B cell (primary cell): ENCODE measurements around the gene PLEKHH2. TPM values are rescaled to one million over a fixed set of nuclear protein-coding genes. Genes with fewer than 3 reads are reported as not detected.

Source experiments
- ATAC-seq: fragments of 200-7000 bp; cut with Tn5 transposase; one replicate; pipeline ENCODE4 v1.10.0; 2021; ENCODE audit warnings: low read depth, mild to moderate bottlenecking, moderate number of reproducible peaks, moderate library complexity
- CTCF ChIA-PET: fragments of 350-600 bp; sonication (Branson Sonifier 250); formaldehyde crosslinking; loops from one replicate; lab custom pipeline; 2021; ENCODE audit warnings: antibody characterized with exemption, inconsistent platforms; lab: Charles Lee
- POLR2A ChIA-PET: fragments of 350-600 bp; sonication (Branson Sonifier 250); formaldehyde crosslinking; loops from one replicate; lab custom pipeline; 2021; ENCODE audit warnings: antibody characterized with exemption; lab: Charles Lee
- DNase-seq: peaks from one replicate; pipeline ENCODE4 v3.0.0; 2013
- H2AFZ ChIP-seq: 2 replicates; pipeline ENCODE4 v1.6.1; 2012; ENCODE audit warnings: mild to moderate bottlenecking, low read depth, low read length; ENCODE audit not compliant: insufficient read depth, poor library complexity, severe bottlenecking
- H3K27ac ChIP-seq, 2 donors: 1 replicate in 1 of 2; 2 replicates in 1 of 2; pipeline ENCODE4 v1.5.1; 2012 to 2013; ENCODE audit warnings: low read length in 2 of 2, mild to moderate bottlenecking in 2 of 2, moderate library complexity in 1 of 2
- H3K27me3 ChIP-seq, 4 experiments: fragments of 200-600 bp in 1 of 4; sonication (generic) in 1 of 4; replicated peaks in 1 of 4; 1 replicate in 2 of 4; 2 replicates in 2 of 4; pipeline versions ENCODE4 v1.6.1 to v1.7.0; 2013 to 2016; ENCODE audit warnings: low read length in 3 of 4, mild to moderate bottlenecking in 2 of 4, mixed read lengths in 1 of 4, moderate library complexity in 1 of 4; ENCODE audit not compliant: insufficient read depth in 4 of 4, control insufficient read depth in 3 of 4; ENCODE audit errors: control extremely low read depth in 1 of 4
- H3K36me3 ChIP-seq, 2 experiments: replicated peaks in 1 of 2; 1 replicate in 1 of 2; 2 replicates in 1 of 2; pipeline versions ENCODE4 v1.6.1 to v1.7.1; 2013; ENCODE audit warnings: low read length in 1 of 2; ENCODE audit not compliant: insufficient read depth in 2 of 2, control insufficient read depth in 1 of 2; ENCODE audit errors: control extremely low read depth in 1 of 2, extremely low read depth in 1 of 2
- H3K4me1 ChIP-seq, 2 donors: fragments of 200-600 bp in 1 of 2; sonication (generic) in 1 of 2; 1 replicate in 1 of 2; 2 replicates in 1 of 2; pipeline versions ENCODE4 v1.5.1 to v1.6.1; 2013 to 2017; ENCODE audit warnings: low read length in 2 of 2; ENCODE audit not compliant: control insufficient read depth in 2 of 2, insufficient read depth in 2 of 2
- H3K4me2 ChIP-seq: replicated peaks from 2 replicates; pipeline ENCODE3; 2012; ENCODE audit warnings: mild to moderate bottlenecking, low read depth, low read length; ENCODE audit not compliant: poor library complexity, severe bottlenecking
- H3K4me3 ChIP-seq, 5 experiments: fragments of 200-600 bp in 1 of 5; sonication (generic) in 1 of 5; 1 replicate in 3 of 5; 2 replicates in 2 of 5; pipeline versions ENCODE4 v1.5.1 to v1.7.0; 2011 to 2016; ENCODE audit warnings: low read length in 4 of 5, mild to moderate bottlenecking in 4 of 5, low read depth in 2 of 5, control low read depth in 1 of 5, moderate library complexity in 1 of 5; ENCODE audit not compliant: insufficient read depth in 1 of 5; ENCODE audit errors: control extremely low read depth in 1 of 5, extremely low read depth in 1 of 5
- H3K79me2 ChIP-seq: fragments of 200-600 bp; sonication (generic); one replicate; pipeline ENCODE4 v1.6.0; 2016; ENCODE audit warnings: low read length; ENCODE audit not compliant: control insufficient read depth, insufficient read depth
- H3K9ac ChIP-seq: fragments of 200-600 bp; sonication (generic); 2 replicates; pipeline ENCODE4 v1.6.1; 2017; ENCODE audit warnings: mild to moderate bottlenecking, low read length, moderate library complexity
- H3K9me3 ChIP-seq, 3 donors: one replicate each; pipeline versions ENCODE4 v1.6.1 to v1.7.1; 2013; ENCODE audit warnings: low read length in 2 of 3; ENCODE audit not compliant: control insufficient read depth in 2 of 3, insufficient read depth in 1 of 3; ENCODE audit errors: control extremely low read depth in 1 of 3
- H4K20me1 ChIP-seq: 2 replicates; pipeline ENCODE4 v1.6.0; 2012; ENCODE audit warnings: mild to moderate bottlenecking, low read length; ENCODE audit not compliant: insufficient read depth, control insufficient read depth, poor library complexity, severe bottlenecking
- H3K27ac Mint-ChIP-seq: one replicate; pipeline ENCODE4 v1.8.0; 2021; ENCODE audit warnings: mixed read lengths
- H3K27me3 Mint-ChIP-seq: one replicate; pipeline ENCODE4 v1.8.0; 2021; ENCODE audit warnings: mixed read lengths
- H3K4me1 Mint-ChIP-seq: one replicate; pipeline ENCODE4 v1.8.0; 2021; ENCODE audit warnings: mixed read lengths
- H3K4me3 Mint-ChIP-seq: one replicate; pipeline ENCODE4 v1.8.0; 2021; ENCODE audit warnings: mixed read lengths
- H3K9me3 Mint-ChIP-seq: one replicate; pipeline ENCODE4 v1.8.0; 2022; ENCODE audit warnings: mixed read lengths; ENCODE audit not compliant: insufficient read depth
- CTCF ChIP-seq: fragments of 200-600 bp; IDR thresholded peaks from one replicate; pipeline ENCODE4 v1.8.0; 2022; ENCODE audit warnings: antibody characterized with exemption, mild to moderate bottlenecking
- EZH2 ChIP-seq: IDR thresholded peaks from 2 replicates; pipeline ENCODE4 v1.6.1; 2012; ENCODE audit warnings: borderline replicate concordance, low read depth, mild to moderate bottlenecking, moderate library complexity, low read length; ENCODE audit not compliant: insufficient read depth, poor library complexity, severe bottlenecking
- WGBS: methylation state at CpG from one replicate; pipeline ENCODE4 v1.1.5; 2013; ENCODE audit warnings: missing lambda C conversion rate; ENCODE audit not compliant: insufficient coverage; 5-methylcytosine and 5-hydroxymethylcytosine counted together
- intact Hi-C: fragments of 100-400 bp; cut with micrococcal nuclease; formaldehyde crosslinking; loops from one replicate; pipeline ENCODE4 v1.10.0; 2022
- polyA plus RNA-seq: library from polyadenylated mRNA; depleted of rRNA; stranded (reverse); fragments of >200 nt; gene quantifications from 2 replicates; pipeline ENCODE4 v1.2.3, GENCODE V29; 2012
- total RNA-seq, 2 donors: library from RNA; stranded (reverse); fragments of 120-200 nt in 1 of 2; gene quantifications; 1 replicate in 1 of 2; 2 replicates in 1 of 2; pipeline versions ENCODE4 v1.2.3 to v1.2.4, GENCODE V29; 2013 to 2022

The PLEKHH2 gene
- total and polyA plus RNA-seq, 2 donors (not counting 1 experiment from before 2014, with no cell fraction given): 0.17 to 0.19 TPM

- no peaks in the 10 kb centered on the region for H3K36me3 ChIP-seq
- peaks cover 6% of the 10 kb centered on the region for H3K4me1 Mint-ChIP-seq
- H2AFZ ChIP-seq: no peak overlapping the region
- H3K27ac Mint-ChIP-seq: no peak overlapping the region
- WGBS: no CpG with 5 or more reads among the region's 5 CpGs
- no peak for DNase-seq
- CTCF ChIA-PET: interaction anchor here (0.7 kb wide), 1 partner anchor 159 kb away, joined by 3 read pairs; no protein-coding TSS in a partner anchor
- no peaks in the 10 kb centered on the region for H3K27me3 ChIP-seq
- no peak overlapping the region for H3K4me3 Mint-ChIP-seq
- POLR2A ChIA-PET: no interaction called here
- no peaks in the 10 kb centered on the region for H3K9me3 Mint-ChIP-seq
- no peak for ATAC-seq
- H3K4me1 ChIP-seq: no peaks in the 10 kb centered on the region
- no peak overlapping the region for H3K27ac ChIP-seq
- H3K9ac ChIP-seq: no peak overlapping the region
- H4K20me1 ChIP-seq: no peaks in the 10 kb centered on the region
- no peaks in the 10 kb centered on the region for H3K9me3 ChIP-seq
- H3K4me3 ChIP-seq: no peak overlapping the region
- no peaks in the 10 kb centered on the region for H3K79me2 ChIP-seq
- H3K4me2 ChIP-seq: no peak overlapping the region
- peaks cover 5% of the 10 kb centered on the region for H3K27me3 Mint-ChIP-seq
- intact Hi-C loops: no loop called here
- TF ChIP-seq CTCF: no peak
- no peak for TF ChIP-seq EZH2
Measured at GRCh38 chr2:43718530-43719124, 81.6 kb downstream of the PLEKHH2 start.

- POLR2A ChIA-PET: no interaction called here
- WGBS: 90% methylated on average over 2 of the region's 4 CpGs
Measured at GRCh38 chr2:43724728-43725526, 87.9 kb downstream of the PLEKHH2 start.

More at GRCh38 chr2:43724728-43725526, 87.9 kb downstream of the PLEKHH2 start:
- no peaks in the 10 kb centered on the region for H3K36me3 ChIP-seq
- H4K20me1 ChIP-seq: no peaks in the 10 kb centered on the region
- H3K27ac ChIP-seq: no peak overlapping the region
- TF ChIP-seq CTCF: no peak
- TF ChIP-seq EZH2: no peak
- no peak overlapping the region for H3K4me2 ChIP-seq
- no peak overlapping the region for H3K4me3 ChIP-seq
- Mint-ChIP-seq H3K27me3 (peaks cover 25% of the 10 kb centered on the region), H3K27ac (no peak overlapping the region), H3K4me3 (no peak overlapping the region), H3K4me1 (no peaks in the 10 kb centered on the region), H3K9me3 (no peaks in the 10 kb centered on the region)
- no peaks in the 10 kb centered on the region for H3K9me3 ChIP-seq
- no peaks in the 10 kb centered on the region for H3K4me1 ChIP-seq
- CTCF ChIA-PET: interaction anchor here (0.5 kb wide), 1 partner anchor 90 kb away, joined by 3 read pairs; no protein-coding TSS in a partner anchor
- ATAC-seq (no peak), DNase-seq (no peak)
- no peaks in the 10 kb centered on the region for H3K27me3 ChIP-seq
- H3K9ac ChIP-seq: no peak overlapping the region
- no peak overlapping the region for H2AFZ ChIP-seq
- intact Hi-C loops: no loop called here
- no peaks in the 10 kb centered on the region for H3K79me2 ChIP-seq
